BJ (cell line): ENCODE measurements around the gene LRRIQ1. TPM values are rescaled to one million over a fixed set of nuclear protein-coding genes. Genes with fewer than 3 reads are reported as not detected.

ENCODE experiments used
- CTCF ChIA-PET: fragments of 350-600 bp; formaldehyde crosslinking; extraction: SDS; loops from one replicate; lab custom pipeline; 2021; ENCODE audit warnings: antibody characterized with exemption, inconsistent platforms; lab: Yijun Ruan, JAX
- POLR2A ChIA-PET: fragments of 300-600 bp; sonication (Branson Sonifier 250); formaldehyde crosslinking; extraction: SDS; loops from one replicate; lab custom pipeline; 2021; ENCODE audit warnings: antibody characterized with exemption; lab: Charles Lee
- DNase-seq: peaks from one replicate; pipeline ENCODE4 v3.0.0-alpha.2; 2011; ENCODE audit warnings: low read depth
- H3K27me3 ChIP-seq: 2 replicates; pipeline ENCODE4 v1.6.0; 2011; ENCODE audit warnings: low read length; ENCODE audit not compliant: control insufficient read depth, insufficient read depth
- H3K36me3 ChIP-seq: 2 replicates; pipeline ENCODE4 v1.5.1; 2011; ENCODE audit warnings: low read length; ENCODE audit not compliant: control insufficient read depth, insufficient read depth
- H3K4me3 ChIP-seq: 2 replicates; pipeline ENCODE4 v1.5.1; 2011; ENCODE audit warnings: low read depth, mild to moderate bottlenecking, control low read depth, low read length
- polyA plus RNA-seq: library from polyadenylated mRNA; depleted of rRNA; stranded (reverse); fragments of >200 nt; gene quantifications from 2 replicates; pipeline ENCODE4 v1.2.3, GENCODE V29; 2011
- TF ChIP-seq, protein P1 (sequence below): IDR thresholded peaks from 2 replicates; pipeline ENCODE4 v1.5.1; 2011; ENCODE audit warnings: low read depth, mild to moderate bottlenecking, control low read depth, inconsistent platforms, low read length, moderate library complexity; ENCODE audit not compliant: insufficient read depth

The LRRIQ1 gene
- polyA plus RNA-seq, 1 experiment = not detected

DNA sequence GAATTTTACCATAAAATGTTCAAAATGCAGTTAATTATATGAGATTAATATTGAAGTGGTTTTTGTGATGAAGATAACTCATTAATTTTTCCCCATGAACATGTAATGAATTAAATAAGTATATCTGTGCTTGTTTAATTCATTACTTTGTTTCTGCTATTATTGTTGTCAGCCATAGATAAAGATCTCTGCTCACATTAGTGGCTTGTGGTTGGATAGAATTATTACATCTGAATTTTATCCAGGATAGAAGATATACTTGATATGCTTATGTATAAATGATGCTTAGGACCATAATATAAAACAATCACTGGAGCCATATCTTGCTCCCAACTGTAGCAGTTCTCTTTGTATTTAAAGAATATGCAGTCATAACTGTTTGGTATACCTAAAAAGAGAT is 18.5 kb upstream of the LRRIQ1 start:
- TF ChIP-seq, protein P1, sequence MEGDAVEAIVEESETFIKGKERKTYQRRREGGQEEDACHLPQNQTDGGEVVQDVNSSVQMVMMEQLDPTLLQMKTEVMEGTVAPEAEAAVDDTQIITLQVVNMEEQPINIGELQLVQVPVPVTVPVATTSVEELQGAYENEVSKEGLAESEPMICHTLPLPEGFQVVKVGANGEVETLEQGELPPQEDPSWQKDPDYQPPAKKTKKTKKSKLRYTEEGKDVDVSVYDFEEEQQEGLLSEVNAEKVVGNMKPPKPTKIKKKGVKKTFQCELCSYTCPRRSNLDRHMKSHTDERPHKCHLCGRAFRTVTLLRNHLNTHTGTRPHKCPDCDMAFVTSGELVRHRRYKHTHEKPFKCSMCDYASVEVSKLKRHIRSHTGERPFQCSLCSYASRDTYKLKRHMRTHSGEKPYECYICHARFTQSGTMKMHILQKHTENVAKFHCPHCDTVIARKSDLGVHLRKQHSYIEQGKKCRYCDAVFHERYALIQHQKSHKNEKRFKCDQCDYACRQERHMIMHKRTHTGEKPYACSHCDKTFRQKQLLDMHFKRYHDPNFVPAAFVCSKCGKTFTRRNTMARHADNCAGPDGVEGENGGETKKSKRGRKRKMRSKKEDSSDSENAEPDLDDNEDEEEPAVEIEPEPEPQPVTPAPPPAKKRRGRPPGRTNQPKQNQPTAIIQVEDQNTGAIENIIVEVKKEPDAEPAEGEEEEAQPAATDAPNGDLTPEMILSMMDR = no peak
- no peaks in the 10 kb centered on the region for H3K27me3 ChIP-seq
- H3K36me3 ChIP-seq = no peaks in the 10 kb centered on the region
- CTCF ChIA-PET = interaction anchor here (1.8 kb wide), 1 partner anchor 11 kb away, joined by 10 read pairs; no protein-coding TSS in a partner anchor
- POLR2A ChIA-PET = no interaction called here
- no peak overlapping the region for H3K4me3 ChIP-seq
- no peak for DNase-seq

DNA sequence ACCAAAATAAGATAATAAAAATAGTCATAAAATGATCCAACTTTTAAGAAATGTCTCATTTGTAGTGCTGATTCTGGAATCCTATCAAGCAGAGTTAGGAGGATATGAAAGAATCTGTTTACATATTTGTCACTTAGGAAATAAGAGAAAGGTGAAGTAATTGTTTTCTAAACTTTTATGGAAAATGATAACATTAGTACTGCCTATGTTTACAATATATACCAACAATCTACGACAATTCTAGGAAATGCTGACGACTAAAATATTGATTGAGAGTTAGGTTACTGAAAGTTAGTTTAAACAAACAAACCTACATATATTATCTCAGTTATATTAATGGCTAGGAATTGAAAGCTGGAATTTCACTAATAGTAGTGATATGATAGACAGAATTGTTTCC is 18.1 kb upstream of the LRRIQ1 start:
- DNase-seq = no peak
- Histone ChIP-seq H3K36me3 (no peaks in the 10 kb centered on the region), H3K27me3 (no peaks in the 10 kb centered on the region), H3K4me3 (no peak overlapping the region)
- ChIA-PET CTCF (interaction anchor here (1.8 kb wide), 1 partner anchor 11 kb away, joined by 10 read pairs; no protein-coding TSS in a partner anchor), POLR2A (no interaction called here)
- TF ChIP-seq, protein P1 = no peak

DNA sequence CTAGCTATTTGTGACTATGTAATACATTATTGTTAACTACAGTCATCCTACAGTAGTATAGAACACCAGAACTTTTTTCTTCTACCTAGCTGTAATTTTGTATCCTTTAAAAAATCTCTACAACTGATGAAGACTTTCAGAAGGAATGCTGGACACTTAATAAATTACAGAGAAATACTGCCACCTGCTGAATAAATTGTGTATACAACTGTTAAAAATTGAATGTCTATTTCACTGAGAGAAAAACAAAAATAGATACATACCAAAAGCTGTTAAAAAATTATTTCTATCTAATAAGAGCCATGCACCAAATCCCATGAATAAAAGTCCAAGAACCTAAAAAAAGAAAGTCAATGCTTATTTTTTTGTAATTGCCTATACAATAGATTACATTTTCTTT is 6.7 kb upstream of the LRRIQ1 start:
- DNase-seq = no peak
- TF ChIP-seq, protein P1 = peak; percentile 27; the same call in 1 of the 2 replicates
- no peaks in the 10 kb centered on the region for H3K36me3 ChIP-seq
- ChIA-PET CTCF (interaction anchor here (0.8 to 10.4 kb wide), 16 partner anchors 9 to 156 kb away, joined by 3 to 152 read pairs (median 4); partner anchors contain the start of gene SLC6A15), POLR2A (no interaction called here)
- no peak overlapping the region for H3K4me3 ChIP-seq
- H3K27me3 ChIP-seq = no peaks in the 10 kb centered on the region

DNA sequence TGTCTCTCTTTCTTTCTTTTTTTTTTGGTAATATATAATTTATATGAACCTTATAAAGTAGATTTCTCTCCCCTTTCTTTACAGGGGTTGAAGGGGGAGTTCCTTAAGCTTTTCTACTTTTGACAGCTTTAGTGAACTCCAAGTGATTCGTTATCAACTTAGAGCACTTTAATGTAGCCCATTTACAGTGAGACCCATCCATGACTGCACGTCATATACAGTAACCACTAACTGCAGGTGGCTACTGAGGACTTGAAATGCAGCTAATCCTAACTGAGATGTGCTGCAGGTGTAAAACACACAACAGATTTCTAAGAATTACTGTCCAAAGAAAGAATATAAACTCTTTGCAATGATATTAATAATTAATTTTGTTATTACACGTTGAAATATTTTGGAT is 582 bp downstream of the LRRIQ1 start:
- no peak for DNase-seq
- ChIA-PET CTCF (interaction anchor here (0.6 to 1.6 kb wide), 4 partner anchors 20 to 162 kb away, joined by 3 to 6 read pairs (median 4); no protein-coding TSS in a partner anchor), POLR2A (no interaction called here)
- Histone ChIP-seq H3K27me3 (no peaks in the 10 kb centered on the region), H3K36me3 (no peaks in the 10 kb centered on the region), H3K4me3 (peak overlapping the region; percentile 64)
- TF ChIP-seq, protein P1 = no peak

DNA sequence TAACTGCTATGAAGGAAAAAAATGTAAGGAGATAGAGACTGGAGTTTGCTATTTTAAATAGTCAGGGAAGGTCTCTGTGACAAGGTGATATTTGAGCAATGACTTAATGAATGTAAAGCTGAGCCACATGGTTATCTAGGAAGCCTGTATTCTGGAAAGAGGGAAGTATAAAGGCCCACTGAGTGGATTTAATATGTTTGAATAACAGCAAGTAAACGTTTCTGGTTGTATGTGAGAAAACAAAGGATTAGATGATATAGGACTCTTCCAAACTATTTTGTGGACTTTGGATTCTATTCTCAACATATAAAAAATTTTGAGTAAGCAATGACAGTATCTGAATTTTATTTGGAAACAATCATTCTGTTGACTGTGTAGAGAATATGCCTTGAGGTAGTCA is 5.2 kb downstream of the LRRIQ1 start:
- TF ChIP-seq, protein P1 = no peak
- Histone ChIP-seq H3K27me3 (no peaks in the 10 kb centered on the region), H3K36me3 (no peaks in the 10 kb centered on the region), H3K4me3 (no peak overlapping the region)
- POLR2A ChIA-PET = no interaction called here
- DNase-seq = no peak
- CTCF ChIA-PET = no interaction called here
